ENCODE data around the gene TRIM13. TPM values are rescaled to one million over a fixed set of nuclear protein-coding genes. Genes with fewer than 3 reads are reported as not detected.
"Not testable (repeated sequence)": the region's sequence is repeated elsewhere in the genome, so short reads cannot be mapped to it uniquely, and the experiment has no call there.

Gene TRIM13
- total RNA-seq (ENCODE audit: low replicate concordance): 19.4 and 25.6 TPM in 2 replicates

- peak within 1 kb of the TSS; percentile 82 for H3K4me3 ChIP-seq (ENCODE audit: low read depth, low read length)
- peak; percentile 89 for DNase-seq (ENCODE audit: low read depth)
- TF ChIP-seq, protein P1, sequence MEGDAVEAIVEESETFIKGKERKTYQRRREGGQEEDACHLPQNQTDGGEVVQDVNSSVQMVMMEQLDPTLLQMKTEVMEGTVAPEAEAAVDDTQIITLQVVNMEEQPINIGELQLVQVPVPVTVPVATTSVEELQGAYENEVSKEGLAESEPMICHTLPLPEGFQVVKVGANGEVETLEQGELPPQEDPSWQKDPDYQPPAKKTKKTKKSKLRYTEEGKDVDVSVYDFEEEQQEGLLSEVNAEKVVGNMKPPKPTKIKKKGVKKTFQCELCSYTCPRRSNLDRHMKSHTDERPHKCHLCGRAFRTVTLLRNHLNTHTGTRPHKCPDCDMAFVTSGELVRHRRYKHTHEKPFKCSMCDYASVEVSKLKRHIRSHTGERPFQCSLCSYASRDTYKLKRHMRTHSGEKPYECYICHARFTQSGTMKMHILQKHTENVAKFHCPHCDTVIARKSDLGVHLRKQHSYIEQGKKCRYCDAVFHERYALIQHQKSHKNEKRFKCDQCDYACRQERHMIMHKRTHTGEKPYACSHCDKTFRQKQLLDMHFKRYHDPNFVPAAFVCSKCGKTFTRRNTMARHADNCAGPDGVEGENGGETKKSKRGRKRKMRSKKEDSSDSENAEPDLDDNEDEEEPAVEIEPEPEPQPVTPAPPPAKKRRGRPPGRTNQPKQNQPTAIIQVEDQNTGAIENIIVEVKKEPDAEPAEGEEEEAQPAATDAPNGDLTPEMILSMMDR (IDR thresholded peaks at IDR 0.05; ENCODE audit: insufficient read depth, low read length): peak; percentile 77
Observed at GRCh38 chr13:49996951-49997895, at the start of gene TRIM13. TRIM13 (plus strand) TSS chr13:49997042; CDS start chr13:50011941, 14,899 bp downstream.

- H3K4me3 ChIP-seq (ENCODE audit: low read depth, low read length); DNase-seq (ENCODE audit: low read depth): not testable (repeated sequence)
Observed at GRCh38 chr13:49948777-49949270, 48.0 kb upstream of the TRIM13 start.

- H3K4me3 ChIP-seq (ENCODE audit: low read depth, low read length): no peak overlapping the region
- no peak for DNase-seq (ENCODE audit: low read depth)
- TF ChIP-seq, protein P1 (IDR thresholded peaks at IDR 0.05; ENCODE audit: insufficient read depth, low read length): no peak
Observed at GRCh38 chr13:49951754-49952535, 44.9 kb upstream of the TRIM13 start.

DNA sequence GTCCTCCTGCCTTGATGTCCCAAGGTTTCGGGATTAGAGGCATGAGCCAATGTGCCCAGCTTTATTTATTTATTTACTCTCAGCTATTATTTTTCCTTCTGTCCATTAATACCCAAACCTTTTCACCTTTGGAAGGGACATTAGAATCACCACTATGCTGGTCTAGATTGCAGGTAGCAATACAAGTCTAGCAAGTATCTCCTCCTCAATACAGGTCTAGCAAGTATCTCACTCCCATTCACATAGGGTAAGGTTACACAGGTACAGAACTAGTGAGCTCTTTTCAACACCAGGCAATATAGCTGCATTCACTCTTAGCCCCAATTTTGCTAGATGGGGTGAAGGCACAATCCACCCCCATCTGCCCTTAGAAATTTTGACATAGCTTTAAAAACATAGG is 43.3 kb upstream of the TRIM13 start:
- no peak overlapping the region for H3K4me3 ChIP-seq (ENCODE audit: low read depth, low read length)
- no peak for DNase-seq (ENCODE audit: low read depth)
- TF ChIP-seq, protein P1 (IDR thresholded peaks at IDR 0.05; ENCODE audit: insufficient read depth, low read length): no peak

GRCh38 chr13:49954674-49955455 is 42.0 kb upstream of the TRIM13 start:
- TF ChIP-seq, protein P1 (IDR thresholded peaks at IDR 0.05; ENCODE audit: insufficient read depth, low read length): no peak
- H3K4me3 ChIP-seq (ENCODE audit: low read depth, low read length): no peak overlapping the region
- peak; percentile 25 for DNase-seq (ENCODE audit: low read depth)

GRCh38 chr13:49956131-49956530 is 40.7 kb upstream of the TRIM13 start:
- no peak overlapping the region for H3K4me3 ChIP-seq (ENCODE audit: low read depth, low read length)
- TF ChIP-seq, protein P1 (IDR thresholded peaks at IDR 0.05; ENCODE audit: insufficient read depth, low read length): no peak
- DNase-seq (ENCODE audit: low read depth): no peak

Data from fibroblast of the aortic adventitia (primary cell).